SH-SY5Y (cell line): ENCODE measurements around the gene TIAM2.

Experiments used
- GATA2 ChIP-seq: IDR thresholded peaks from 2 replicates; pipeline ENCODE4 v1.6.1; 2011; ENCODE audit warnings: mild to moderate bottlenecking, low read depth, low read length
- GATA3 ChIP-seq: IDR thresholded peaks from 2 replicates; pipeline ENCODE4 v1.6.1; 2011; ENCODE audit warnings: low read depth, mild to moderate bottlenecking, low read length, moderate library complexity

GRCh38 chr6:155084431-155085123 is 89.5 kb downstream of the TIAM2 start:
- TF ChIP-seq GATA3 (no peak), GATA2 (no peak)
